ENCODE data around the gene EGLN3. TPM values are rescaled to one million over a fixed set of nuclear protein-coding genes. Genes with fewer than 3 reads are reported as not detected.
"Not testable (repeated sequence)": the region's sequence is repeated elsewhere in the genome, so short reads cannot be mapped to it uniquely, and the experiment has no call there.

Gene EGLN3
- total RNA-seq, 2 experiments from 2014 or later: 1.2 to 1.9 TPM

DNA sequence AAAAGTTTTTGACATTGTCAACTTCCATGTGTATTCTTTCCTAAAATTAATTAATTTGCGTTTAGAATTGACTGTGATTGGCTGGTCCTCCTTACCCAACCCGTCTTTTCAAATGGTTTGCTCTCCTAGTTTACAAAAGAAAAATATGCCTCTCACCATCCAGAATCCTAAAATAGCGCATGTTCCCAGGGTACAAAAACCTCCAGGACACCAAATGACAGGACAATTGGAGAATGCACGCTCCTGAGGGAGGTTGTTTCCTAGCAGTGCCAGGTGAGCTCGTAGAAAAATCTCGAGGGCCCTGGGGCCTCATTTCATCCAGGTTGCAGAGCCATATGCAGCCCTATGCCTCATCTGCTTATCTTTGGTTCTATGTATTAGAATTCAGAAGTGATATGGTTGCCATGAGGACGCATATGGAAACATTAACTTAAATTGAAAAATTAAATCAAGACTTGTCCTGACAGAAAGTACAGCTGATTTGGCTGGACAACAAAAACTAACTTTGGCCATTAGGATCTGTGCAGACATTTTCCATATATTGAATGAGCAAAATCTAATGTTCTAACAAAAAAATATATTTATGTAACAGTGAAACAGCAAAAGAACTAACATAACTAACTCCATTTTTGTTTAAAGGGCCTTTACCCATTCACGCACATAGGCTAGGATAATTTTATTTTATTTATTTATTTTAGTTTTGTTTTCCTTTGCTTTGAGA lies 28.2 kb upstream of the EGLN3 start:
- H3K27me3 Mint-ChIP-seq: no peaks in the 10 kb centered on the region
- H3K27ac Mint-ChIP-seq: no peak overlapping the region
- H3K36me3 Mint-ChIP-seq: no peaks in the 10 kb centered on the region
- intact Hi-C loops (cut with micrococcal nuclease): no loop called here
- POLR2A ChIA-PET: no interaction called here
- CTCF ChIA-PET: no interaction called here
- H3K4me3 Mint-ChIP-seq: no peak overlapping the region
- H3K4me1 Mint-ChIP-seq (ENCODE audit: low read depth): no peaks in the 10 kb centered on the region
- DNase-seq: no peak
- peaks cover 7% of the 10 kb centered on the region for H3K9me3 Mint-ChIP-seq

DNA sequence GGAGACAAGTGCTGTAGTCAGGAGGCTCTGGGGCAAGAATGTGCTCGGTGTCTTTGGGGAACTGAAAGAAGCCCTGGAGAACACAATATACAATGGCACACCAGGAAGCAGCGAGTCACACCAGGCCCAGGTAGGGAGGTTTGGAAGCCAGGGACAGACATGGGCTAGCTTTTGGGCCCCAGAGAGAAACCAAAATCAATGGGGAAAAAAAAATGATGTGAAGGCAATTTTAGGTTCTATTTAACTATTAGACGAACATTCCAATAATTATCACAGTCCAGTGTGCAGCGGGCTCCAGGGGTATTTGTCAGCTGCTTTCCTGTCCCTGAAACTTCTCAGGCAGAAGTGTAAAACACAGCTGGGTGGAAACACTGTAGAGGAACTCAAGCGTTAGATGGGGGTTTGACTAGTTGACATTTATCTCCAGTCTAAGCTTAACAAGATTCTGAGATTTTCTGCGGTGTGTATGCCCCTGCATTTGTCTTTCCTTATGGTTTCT lies 21.8 kb upstream of the EGLN3 start:
- H3K27me3 Mint-ChIP-seq: peaks cover 1% of the 10 kb centered on the region
- H3K9me3 Mint-ChIP-seq: peaks cover 7% of the 10 kb centered on the region
- H3K27ac Mint-ChIP-seq: no peak overlapping the region
- H3K36me3 Mint-ChIP-seq: no peaks in the 10 kb centered on the region
- no peaks in the 10 kb centered on the region for H3K4me1 Mint-ChIP-seq (ENCODE audit: low read depth)
- H3K4me3 Mint-ChIP-seq: no peak overlapping the region
- ChIA-PET POLR2A (no interaction called here), CTCF (no interaction called here)
- DNase-seq: no peak
- intact Hi-C loops (cut with micrococcal nuclease): no loop called here

DNA sequence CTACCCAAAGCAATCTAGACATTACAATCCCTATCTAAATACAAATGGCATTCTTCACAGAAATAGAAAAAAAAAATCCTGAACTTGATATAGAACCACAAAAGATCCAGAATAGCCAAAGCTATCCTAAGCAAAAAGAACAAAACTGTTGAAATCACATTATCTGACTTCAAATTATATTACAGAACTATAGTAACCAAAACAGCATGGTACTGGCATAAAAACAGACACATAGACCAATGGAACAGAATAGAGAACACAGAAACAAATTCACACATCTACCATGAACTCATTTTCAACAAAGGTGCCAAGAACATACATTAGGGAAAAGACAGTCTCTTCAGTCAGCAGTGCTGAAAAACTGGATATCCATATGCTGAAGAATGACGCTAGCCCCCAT lies 19.0 kb upstream of the EGLN3 start:
- H3K4me1 Mint-ChIP-seq (ENCODE audit: low read depth); H3K36me3 Mint-ChIP-seq; POLR2A ChIA-PET; H3K4me3 Mint-ChIP-seq; DNase-seq; H3K9me3 Mint-ChIP-seq; H3K27ac Mint-ChIP-seq; H3K27me3 Mint-ChIP-seq; intact Hi-C loops (cut with micrococcal nuclease); CTCF ChIA-PET: not testable (repeated sequence)

DNA sequence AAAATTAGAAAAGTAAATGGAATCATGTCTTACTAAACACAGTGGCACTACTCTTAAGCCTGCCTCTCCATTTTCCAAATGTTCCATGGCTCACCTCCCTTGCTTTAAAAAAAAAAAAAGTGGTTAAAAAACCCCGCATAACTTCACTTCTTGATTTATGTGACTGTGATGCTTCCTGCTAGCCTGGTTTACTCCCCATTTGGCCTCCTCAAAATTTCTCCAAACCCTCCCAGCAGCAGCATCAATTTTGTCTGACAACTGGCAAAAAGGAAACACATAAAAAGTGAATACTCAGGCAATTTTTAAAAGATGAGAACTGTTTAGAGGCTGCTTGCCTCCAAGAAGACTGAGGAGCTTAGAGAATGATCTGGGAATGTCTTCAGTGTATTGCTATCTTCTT lies 17.8 kb upstream of the EGLN3 start:
- Mint-ChIP-seq H3K4me1 (ENCODE audit: low read depth) (no peaks in the 10 kb centered on the region), H3K9me3 (peaks cover 7% of the 10 kb centered on the region), H3K36me3 (no peaks in the 10 kb centered on the region), H3K27me3 (peaks cover 1% of the 10 kb centered on the region), H3K4me3 (no peak overlapping the region), H3K27ac (no peak overlapping the region)
- ChIA-PET POLR2A (no interaction called here), CTCF (interaction anchor here (1.1 kb wide), 1 partner anchor 260 kb away, joined by 3 read pairs; no protein-coding TSS in a partner anchor)
- DNase-seq: no peak
- intact Hi-C loops (cut with micrococcal nuclease): no loop called here

DNA sequence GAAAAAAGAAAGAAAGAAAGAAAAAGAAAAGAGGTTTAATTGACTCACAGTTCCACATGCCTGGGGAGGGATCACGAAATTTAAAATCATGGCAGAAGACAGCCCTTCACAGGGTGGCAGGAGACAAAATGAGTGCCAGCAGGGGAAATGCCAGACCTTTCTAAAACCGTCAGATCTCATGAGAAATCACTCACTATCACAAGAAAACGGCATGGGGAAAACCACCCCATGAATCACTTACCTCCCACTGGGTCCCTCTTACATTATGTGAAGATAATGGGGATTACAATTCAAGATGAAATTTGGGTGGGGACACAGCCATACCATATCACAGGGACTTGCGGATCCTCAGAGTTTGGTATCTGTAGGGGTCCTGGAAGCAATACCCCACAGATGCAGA lies 16.3 kb upstream of the EGLN3 start:
- no peaks in the 10 kb centered on the region for H3K36me3 Mint-ChIP-seq
- no peak overlapping the region for H3K27ac Mint-ChIP-seq
- POLR2A ChIA-PET: no interaction called here
- H3K4me3 Mint-ChIP-seq: no peak overlapping the region
- DNase-seq: no peak
- peaks cover 1% of the 10 kb centered on the region for H3K27me3 Mint-ChIP-seq
- H3K9me3 Mint-ChIP-seq: peaks cover 12% of the 10 kb centered on the region
- CTCF ChIA-PET: interaction anchor here (0.7 kb wide), 1 partner anchor 72 kb away, joined by 4 read pairs; no protein-coding TSS in a partner anchor
- no peaks in the 10 kb centered on the region for H3K4me1 Mint-ChIP-seq (ENCODE audit: low read depth)
- intact Hi-C loops (cut with micrococcal nuclease): no loop called here

DNA sequence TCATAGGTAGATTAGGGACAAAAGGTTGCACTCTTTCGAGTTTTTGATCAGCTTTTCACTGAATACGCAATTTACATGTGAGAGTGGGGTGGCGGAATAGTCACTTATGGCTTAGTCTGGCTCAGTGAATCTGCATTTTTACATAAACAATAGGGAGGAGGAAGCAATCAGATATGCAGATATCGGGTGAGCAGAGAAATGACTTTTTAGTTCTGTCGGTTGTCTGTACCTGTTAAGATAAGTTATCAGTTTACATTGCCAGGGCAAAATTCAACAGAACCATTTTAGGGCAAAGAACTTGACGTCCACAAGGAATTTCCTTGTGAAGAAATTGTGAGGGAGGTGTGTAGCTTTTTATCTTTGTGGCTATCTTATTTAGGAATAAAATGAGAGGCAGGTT lies 15.4 kb upstream of the EGLN3 start:
- ChIA-PET POLR2A (no interaction called here), CTCF (no interaction called here)
- no peak overlapping the region for H3K27ac Mint-ChIP-seq
- peaks cover 1% of the 10 kb centered on the region for H3K27me3 Mint-ChIP-seq
- no peak for DNase-seq
- peaks cover 13% of the 10 kb centered on the region for H3K9me3 Mint-ChIP-seq
- no peak overlapping the region for H3K4me3 Mint-ChIP-seq
- intact Hi-C loops (cut with micrococcal nuclease): no loop called here
- H3K36me3 Mint-ChIP-seq: no peaks in the 10 kb centered on the region
- no peaks in the 10 kb centered on the region for H3K4me1 Mint-ChIP-seq (ENCODE audit: low read depth)

DNA sequence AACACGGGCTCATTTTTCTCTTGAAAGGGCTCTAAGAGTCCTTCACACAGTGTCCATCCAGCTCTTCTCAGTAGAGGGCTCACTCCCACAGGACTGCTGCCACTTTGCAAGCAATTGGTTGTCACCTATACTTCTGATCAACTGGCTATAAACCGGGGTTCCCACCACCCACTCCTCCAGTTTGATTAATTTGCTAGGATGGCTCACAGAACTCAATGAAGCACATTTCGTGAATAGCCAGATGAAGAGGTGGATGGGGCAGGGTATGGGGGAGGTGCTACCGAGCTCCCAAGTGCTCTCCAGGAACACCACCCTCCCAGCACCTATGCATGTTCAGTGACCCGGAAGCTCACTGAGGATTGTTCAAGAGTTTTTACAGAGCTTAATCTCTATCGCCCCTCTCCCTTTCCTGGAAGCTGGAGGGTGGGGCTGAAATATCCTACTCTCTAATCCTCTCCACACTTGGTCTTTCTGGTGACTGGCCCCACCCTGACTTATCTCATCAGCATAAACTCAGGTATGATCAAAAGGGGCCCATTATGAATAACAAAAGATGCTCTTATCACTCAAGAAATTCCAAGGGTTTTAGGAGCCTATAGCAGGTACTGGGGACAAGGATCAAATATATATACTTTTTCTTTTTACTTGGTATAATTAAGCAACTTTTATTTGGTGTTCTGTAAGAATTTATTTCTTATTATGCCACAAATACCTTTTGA lies 13.9 kb upstream of the EGLN3 start:
- CTCF ChIA-PET: no interaction called here
- no peak overlapping the region for H3K4me3 Mint-ChIP-seq
- peaks cover 4% of the 10 kb centered on the region for H3K4me1 Mint-ChIP-seq (ENCODE audit: low read depth)
- H3K9me3 Mint-ChIP-seq: peaks cover 8% of the 10 kb centered on the region
- H3K27me3 Mint-ChIP-seq: peaks cover 5% of the 10 kb centered on the region
- POLR2A ChIA-PET: no interaction called here
- no peaks in the 10 kb centered on the region for H3K36me3 Mint-ChIP-seq
- no peak for DNase-seq
- intact Hi-C loops (cut with micrococcal nuclease): no loop called here
- no peak overlapping the region for H3K27ac Mint-ChIP-seq

DNA sequence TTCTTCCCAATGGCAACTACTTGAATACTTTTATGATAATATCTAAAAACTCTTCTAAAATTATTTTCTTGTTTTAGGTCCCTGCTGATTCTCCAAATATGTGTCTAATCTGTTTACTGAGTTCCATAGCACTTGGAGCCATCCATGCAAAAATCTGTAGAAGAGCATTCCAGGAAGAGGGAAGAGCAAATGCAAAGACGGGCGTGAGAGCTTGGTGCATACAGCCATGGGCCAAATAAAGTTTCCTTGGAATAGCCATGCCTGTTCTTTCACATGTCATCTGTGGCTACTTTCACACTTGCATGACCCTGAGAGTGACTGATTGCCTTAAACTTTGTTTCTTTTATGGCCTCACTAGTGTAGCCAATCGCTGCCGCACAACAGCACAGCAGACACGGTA lies 13.0 kb upstream of the EGLN3 start:
- Mint-ChIP-seq H3K27me3 (peaks cover 6% of the 10 kb centered on the region), H3K27ac (no peak overlapping the region), H3K4me3 (no peak overlapping the region), H3K9me3 (peaks cover 7% of the 10 kb centered on the region), H3K36me3 (no peaks in the 10 kb centered on the region), H3K4me1 (ENCODE audit: low read depth) (peaks cover 6% of the 10 kb centered on the region)
- CTCF ChIA-PET: no interaction called here
- intact Hi-C loops (cut with micrococcal nuclease): no loop called here
- POLR2A ChIA-PET: no interaction called here
- no peak for DNase-seq

DNA sequence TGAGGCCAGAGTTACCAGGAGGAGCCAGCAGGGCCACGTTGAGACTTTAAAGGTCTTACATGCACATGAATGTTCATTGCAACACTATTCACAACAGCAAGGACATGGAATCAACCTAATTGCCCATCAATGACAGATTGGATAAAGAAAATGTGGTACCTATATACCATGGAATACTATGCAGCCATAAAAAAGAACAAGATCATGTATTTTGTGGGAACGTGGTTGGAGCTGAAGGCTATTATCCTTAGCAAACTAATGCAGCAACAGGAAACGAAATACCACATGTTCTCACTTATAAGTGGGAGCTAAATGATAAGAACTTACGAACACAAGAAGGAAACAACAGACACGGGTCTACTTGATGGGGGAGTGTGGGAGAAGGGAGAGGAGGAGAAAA lies 11.6 kb upstream of the EGLN3 start:
- H3K27me3 Mint-ChIP-seq; POLR2A ChIA-PET; intact Hi-C loops (cut with micrococcal nuclease); DNase-seq; H3K27ac Mint-ChIP-seq; CTCF ChIA-PET; H3K4me1 Mint-ChIP-seq (ENCODE audit: low read depth); H3K9me3 Mint-ChIP-seq; H3K36me3 Mint-ChIP-seq; H3K4me3 Mint-ChIP-seq: not testable (repeated sequence)

DNA sequence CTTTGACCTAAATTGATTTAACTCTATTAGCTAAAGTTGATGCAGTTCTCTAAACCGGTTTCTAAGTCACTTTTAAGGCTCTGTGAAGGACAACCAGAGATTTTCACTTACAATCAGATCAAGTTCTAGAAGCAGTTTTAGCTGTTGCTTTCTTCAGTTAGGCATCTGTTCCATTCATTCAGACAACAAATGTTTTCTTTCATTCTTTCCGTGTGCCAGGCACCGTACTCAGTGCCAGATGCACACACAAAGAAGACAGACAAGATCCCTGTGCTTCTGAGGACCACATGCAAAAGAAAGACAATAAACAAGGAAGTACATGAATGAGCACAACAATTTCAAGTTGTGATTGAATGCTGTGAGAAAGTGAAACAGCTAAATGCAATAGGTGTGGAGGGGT lies 11.1 kb upstream of the EGLN3 start:
- no peak for DNase-seq
- Mint-ChIP-seq H3K36me3 (no peaks in the 10 kb centered on the region), H3K4me3 (no peak overlapping the region), H3K27me3 (peaks cover 8% of the 10 kb centered on the region), H3K27ac (no peak overlapping the region), H3K4me1 (ENCODE audit: low read depth) (peaks cover 6% of the 10 kb centered on the region), H3K9me3 (peaks cover 7% of the 10 kb centered on the region)
- ChIA-PET POLR2A (no interaction called here), CTCF (no interaction called here)
- intact Hi-C loops (cut with micrococcal nuclease): no loop called here

DNA sequence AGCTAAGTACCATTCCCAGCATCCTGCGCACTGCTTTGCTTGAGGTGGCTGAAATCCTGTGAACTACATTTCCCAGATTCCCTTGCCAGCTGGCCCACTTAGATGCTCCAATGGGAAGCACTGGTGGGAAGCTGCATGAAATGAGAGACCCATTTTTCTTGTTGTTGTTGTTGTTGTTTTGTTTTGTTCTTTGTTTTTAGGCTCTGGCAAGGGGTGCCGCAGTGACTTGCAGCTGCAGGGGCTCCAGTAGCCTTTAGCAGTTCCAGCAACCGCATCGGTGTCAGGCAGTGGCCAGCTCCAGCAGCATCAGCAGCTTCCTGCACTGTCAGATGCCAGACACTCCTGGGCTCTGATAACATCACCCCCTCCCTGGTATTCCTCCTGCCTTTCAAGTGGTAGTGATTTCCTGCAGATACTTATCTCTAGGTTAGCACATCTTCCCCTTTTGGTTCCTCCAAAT lies 8.8 kb upstream of the EGLN3 start:
- Mint-ChIP-seq H3K9me3 (peaks cover 7% of the 10 kb centered on the region), H3K4me1 (ENCODE audit: low read depth) (peaks cover 6% of the 10 kb centered on the region), H3K27ac (no peak overlapping the region), H3K36me3 (no peaks in the 10 kb centered on the region), H3K4me3 (no peak overlapping the region), H3K27me3 (peaks cover 18% of the 10 kb centered on the region)
- CTCF ChIA-PET: no interaction called here
- intact Hi-C loops (cut with micrococcal nuclease): no loop called here
- no peak for DNase-seq
- POLR2A ChIA-PET: no interaction called here

DNA sequence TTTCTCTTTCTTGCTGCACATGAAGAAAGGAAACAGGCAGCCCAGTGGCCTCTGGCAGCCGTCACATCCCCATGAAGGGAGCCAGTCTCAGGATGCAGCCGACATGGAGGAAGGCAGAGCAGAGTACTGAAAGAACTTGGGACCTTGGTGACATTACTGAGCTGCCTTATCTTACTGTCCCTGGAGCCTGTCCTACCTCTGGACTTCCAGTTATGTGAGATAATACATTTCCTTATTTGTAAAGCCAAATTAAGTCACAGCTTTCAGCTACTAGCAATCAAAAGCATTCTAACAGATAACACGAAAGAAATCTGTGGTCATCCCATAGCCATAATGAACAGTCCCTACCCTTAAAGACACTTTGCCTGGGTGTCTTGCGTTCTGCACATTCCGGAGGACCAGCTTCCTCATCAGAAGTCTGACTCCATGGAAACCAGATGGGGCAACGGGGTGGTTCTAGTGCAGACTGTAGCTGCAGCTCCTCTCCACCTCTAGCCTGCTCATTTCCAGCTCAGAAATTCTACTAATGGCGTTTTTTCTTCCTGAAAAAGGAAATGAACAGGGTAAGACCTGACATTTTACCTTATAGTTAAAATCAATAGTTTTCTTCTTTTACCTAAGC lies 7.8 kb upstream of the EGLN3 start:
- POLR2A ChIA-PET: no interaction called here
- H3K27ac Mint-ChIP-seq: no peak overlapping the region
- H3K9me3 Mint-ChIP-seq: peaks cover 7% of the 10 kb centered on the region
- H3K27me3 Mint-ChIP-seq: peaks cover 22% of the 10 kb centered on the region
- intact Hi-C loops (cut with micrococcal nuclease): no loop called here
- no peak for DNase-seq
- peaks cover 6% of the 10 kb centered on the region for H3K4me1 Mint-ChIP-seq (ENCODE audit: low read depth)
- CTCF ChIA-PET: interaction anchor here (1.1 kb wide), 1 partner anchor 139 kb away, joined by 3 read pairs; no protein-coding TSS in a partner anchor
- H3K36me3 Mint-ChIP-seq: no peaks in the 10 kb centered on the region
- no peak overlapping the region for H3K4me3 Mint-ChIP-seq

All from activated CD4-positive, alpha-beta memory T cell treated with anti-CD3 and anti-CD28 coated beads for 36 hours (primary cell).